Endothelial cell of umbilical vein (primary cell): ENCODE results near the gene PIEZO2. TPM values are rescaled to one million over a fixed set of nuclear protein-coding genes. Genes with fewer than 3 reads are reported as not detected.

Source experiments
- BruUV-seq: library from RNA; stranded (reverse); fragments of 400-500 nt; replicated peaks from 2 replicates; lab custom pipeline; 2021; lab: Mats Ljungman, UMichigan
- CTCF ChIA-PET: fragments of 300-600, 350-600 bp; sonication (Branson Sonifier 250); formaldehyde crosslinking; loops from one replicate; lab custom pipeline; 2021; ENCODE audit warnings: antibody characterized with exemption, inconsistent platforms; lab: Charles Lee
- POLR2A ChIA-PET: fragments of 300-600, 350-600 bp; sonication (Branson Sonifier 250); formaldehyde crosslinking; loops from one replicate; lab custom pipeline; 2021; ENCODE audit warnings: antibody characterized with exemption, inconsistent platforms; lab: Charles Lee
- DNase-seq: peaks from one replicate; pipeline ENCODE4 v3.0.0-alpha.2; 2011; ENCODE audit warnings: low read depth, low spot score
- FAIRE-seq: peaks from 2 replicates; lab custom pipeline; 2011; peaks lifted over from hg19 to GRCh38; lab: Jason Lieb, UNC
- H2AFZ ChIP-seq: 2 replicates; pipeline ENCODE4 v1.6.0; 2012; ENCODE audit warnings: low read depth, low read length, control low read depth, inconsistent platforms
- H3K27ac ChIP-seq: 2 replicates; pipeline ENCODE4 v1.5.1; 2011; ENCODE audit warnings: low read depth, mild to moderate bottlenecking, control low read depth, low read length, moderate library complexity; ENCODE audit not compliant: insufficient read depth
- H3K27me3 ChIP-seq, 2 experiments: 2 replicates each; pipeline versions ENCODE4 v1.6.0 to v1.6.1; 2011; ENCODE audit warnings: low read length in 2 of 2, mixed read lengths in 1 of 2; ENCODE audit not compliant: control insufficient read depth in 2 of 2, insufficient read depth in 2 of 2
- H3K36me3 ChIP-seq, 2 experiments: 2 replicates in 1 of 2; 3 replicates in 1 of 2; pipeline ENCODE4 v1.5.1; 2011; ENCODE audit warnings: low read length in 2 of 2, mild to moderate bottlenecking in 1 of 2, moderate library complexity in 1 of 2; ENCODE audit not compliant: control insufficient read depth in 2 of 2, insufficient read depth in 2 of 2; ENCODE audit errors: extremely low read depth in 1 of 2
- H3K4me1 ChIP-seq: 3 replicates; pipeline ENCODE4 v1.5.1; 2011; ENCODE audit warnings: mild to moderate bottlenecking, low read length; ENCODE audit not compliant: control insufficient read depth, insufficient read depth; ENCODE audit errors: extremely low read depth
- H3K4me2 ChIP-seq: 2 replicates; pipeline ENCODE4 v1.6.1; 2011; ENCODE audit warnings: low read length, control low read depth, mixed read lengths; ENCODE audit not compliant: insufficient read depth
- H3K4me3 ChIP-seq, 3 experiments: fragments of 200-600 bp in 1 of 3; sonication (generic), shearing (Covaris generic) in 1 of 3; replicated peaks in 1 of 3; 2 replicates each; pipeline ENCODE4 v1.5.1; 2011 to 2016; ENCODE audit warnings: control low read depth in 3 of 3, low read length in 3 of 3, mild to moderate bottlenecking in 2 of 3, inconsistent platforms in 1 of 3, low read depth in 1 of 3, moderate library complexity in 1 of 3; ENCODE audit not compliant: insufficient read depth in 1 of 3
- H3K79me2 ChIP-seq: 2 replicates; pipeline ENCODE4 v1.6.0; 2012; ENCODE audit warnings: low read length, inconsistent platforms; ENCODE audit not compliant: control insufficient read depth, insufficient read depth
- H3K9ac ChIP-seq: replicated peaks from 2 replicates; pipeline ENCODE3; 2011; ENCODE audit warnings: low read length, control low read depth; ENCODE audit not compliant: insufficient read depth; ENCODE audit errors: extremely low read depth
- H3K9me1 ChIP-seq: replicated peaks from 3 replicates; pipeline ENCODE4 v1.6.0; 2011; ENCODE audit warnings: mild to moderate bottlenecking, low read length; ENCODE audit not compliant: control insufficient read depth, insufficient read depth; ENCODE audit errors: extremely low read depth
- H3K9me3 ChIP-seq: replicated peaks from 2 replicates; pipeline ENCODE4 v1.5.1; 2012; ENCODE audit warnings: low read length, inconsistent platforms; ENCODE audit not compliant: control insufficient read depth, insufficient read depth
- H4K20me1 ChIP-seq: replicated peaks from 2 replicates; pipeline ENCODE3; 2011; ENCODE audit warnings: mild to moderate bottlenecking, low read length; ENCODE audit not compliant: control insufficient read depth, insufficient read depth; ENCODE audit errors: extremely low read depth
- EZH2 ChIP-seq: IDR thresholded peaks from 2 replicates; pipeline ENCODE4 v1.6.1; 2012; ENCODE audit warnings: borderline replicate concordance, low read depth, mild to moderate bottlenecking, moderate library complexity, low read length, inconsistent platforms; ENCODE audit not compliant: severe bottlenecking
- FOS ChIP-seq: IDR thresholded peaks from 2 replicates; pipeline ENCODE4 v1.6.1; 2011; ENCODE audit warnings: mild to moderate bottlenecking, low read length, moderate library complexity, borderline replicate concordance; ENCODE audit not compliant: insufficient read depth
- GATA2 ChIP-seq: IDR thresholded peaks from 2 replicates; pipeline ENCODE4 v1.7.0; 2011; ENCODE audit warnings: low read depth, mild to moderate bottlenecking, moderate library complexity, mixed read lengths, low read length; ENCODE audit not compliant: insufficient read length, insufficient read depth
- MYC ChIP-seq: IDR thresholded peaks from one replicate; pipeline ENCODE4 v1.6.1; 2011; ENCODE audit warnings: mild to moderate bottlenecking, low read depth, low read length
- POLR2A ChIP-seq: IDR thresholded peaks from 2 replicates; pipeline ENCODE4 v1.6.1; 2012; ENCODE audit warnings: low read depth, mild to moderate bottlenecking, control low read depth, low read length
- POLR2AphosphoS5 ChIP-seq: IDR thresholded peaks from 2 replicates; pipeline ENCODE4 v1.6.1; 2012; ENCODE audit warnings: low read depth, mild to moderate bottlenecking, control low read depth, low read length, moderate library complexity; ENCODE audit not compliant: insufficient read depth
- dilution Hi-C: fragments of 300-500 bp; cut with MboI; formaldehyde crosslinking; loops from one replicate; pipeline ENCODE4 v1.15.0; 2019; ENCODE audit warnings: low sequenced_read_pairs; ENCODE audit not compliant: extremely low pct_ligation_motif_present
- intact Hi-C: fragments of 100-400 bp; cut with micrococcal nuclease; formaldehyde crosslinking; loops from one replicate; pipeline ENCODE4 v1.10.0; 2022
- polyA plus RNA-seq, 4 experiments: library from polyadenylated mRNA; depleted of rRNA in 3 of 4; stranded (reverse) in 3 of 4; unstranded in 1 of 4; fragments of >200 nt; gene quantifications; 2 replicates each; pipeline versions ENCODE4 v1.2.1 to v1.2.3, GENCODE V29; 2011 to 2012; ENCODE audit warnings: missing spikeins in 1 of 4
- total RNA-seq: library from RNA; stranded (reverse); gene quantifications from 2 replicates; pipeline ENCODE4 v1.2.3, GENCODE V29; 2021
- TF ChIP-seq, protein P1 (sequence below): IDR thresholded peaks from 2 replicates; pipeline ENCODE4 v1.6.1; 2011; ENCODE audit not compliant: insufficient read depth, insufficient read length
- TF ChIP-seq, protein P2 (sequence below), 2 donors: IDR thresholded peaks; 1 replicate in 1 of 2; 2 replicates in 1 of 2; pipeline ENCODE4 v1.5.1; 2011; ENCODE audit warnings: low read length in 2 of 2, mild to moderate bottlenecking in 2 of 2, moderate library complexity in 2 of 2, control low read depth in 1 of 2, inconsistent platforms in 1 of 2, low read depth in 1 of 2; ENCODE audit not compliant: insufficient read depth in 1 of 2; ENCODE audit errors: extremely low read depth in 1 of 2

PIEZO2 gene
- total and polyA plus RNA-seq, 2 donors (not counting 3 experiments of a cell fraction or from before 2014, with no cell fraction given), result 1.7 to 11.2 TPM

DNA sequence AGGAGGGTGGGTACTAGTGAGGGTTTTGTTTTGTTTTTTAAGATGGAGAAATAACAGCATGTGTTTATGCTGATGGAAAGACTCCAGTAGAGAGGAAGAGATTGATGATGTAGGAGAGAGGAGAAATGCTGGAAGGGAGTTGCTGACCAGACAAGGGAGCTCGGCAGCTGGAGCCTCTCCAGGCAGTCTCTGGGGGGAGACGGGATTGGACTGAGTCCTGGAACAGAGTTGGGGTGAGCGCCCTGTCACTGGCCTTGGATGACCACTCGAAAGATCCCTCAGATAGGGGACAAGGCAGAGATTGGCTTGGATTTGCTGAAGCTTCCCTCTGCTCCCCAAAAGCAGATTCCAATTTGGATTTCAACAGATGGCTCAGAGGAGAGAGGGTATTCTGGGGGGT lies 425.9 kb downstream of the PIEZO2 start:
- no peaks in the 10 kb centered on the region for H3K9me1 ChIP-seq
- H3K36me3 ChIP-seq, result no peaks in the 10 kb centered on the region
- DNase-seq (no peak), FAIRE-seq (no peak)
- ChIA-PET POLR2A (no interaction called here), CTCF (no interaction called here)
- H3K4me1 ChIP-seq, result no peaks in the 10 kb centered on the region
- no TSS peak for BruUV-seq
- no peaks in the 10 kb centered on the region for H3K27me3 ChIP-seq
- H3K9me3 ChIP-seq, result no peaks in the 10 kb centered on the region
- dilution Hi-C loops, result no loop called here
- intact Hi-C loops, result no loop called here
- no peak overlapping the region for H3K9ac ChIP-seq
- no peak overlapping the region for H3K4me2 ChIP-seq
- TF ChIP-seq FOS, result no peak
- TF ChIP-seq POLR2A, result no peak
- no peak for TF ChIP-seq GATA2
- TF ChIP-seq, protein P1, sequence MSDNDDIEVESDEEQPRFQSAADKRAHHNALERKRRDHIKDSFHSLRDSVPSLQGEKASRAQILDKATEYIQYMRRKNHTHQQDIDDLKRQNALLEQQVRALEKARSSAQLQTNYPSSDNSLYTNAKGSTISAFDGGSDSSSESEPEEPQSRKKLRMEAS, result no peak
- no peak for TF ChIP-seq POLR2AphosphoS5
- TF ChIP-seq, protein P2, sequence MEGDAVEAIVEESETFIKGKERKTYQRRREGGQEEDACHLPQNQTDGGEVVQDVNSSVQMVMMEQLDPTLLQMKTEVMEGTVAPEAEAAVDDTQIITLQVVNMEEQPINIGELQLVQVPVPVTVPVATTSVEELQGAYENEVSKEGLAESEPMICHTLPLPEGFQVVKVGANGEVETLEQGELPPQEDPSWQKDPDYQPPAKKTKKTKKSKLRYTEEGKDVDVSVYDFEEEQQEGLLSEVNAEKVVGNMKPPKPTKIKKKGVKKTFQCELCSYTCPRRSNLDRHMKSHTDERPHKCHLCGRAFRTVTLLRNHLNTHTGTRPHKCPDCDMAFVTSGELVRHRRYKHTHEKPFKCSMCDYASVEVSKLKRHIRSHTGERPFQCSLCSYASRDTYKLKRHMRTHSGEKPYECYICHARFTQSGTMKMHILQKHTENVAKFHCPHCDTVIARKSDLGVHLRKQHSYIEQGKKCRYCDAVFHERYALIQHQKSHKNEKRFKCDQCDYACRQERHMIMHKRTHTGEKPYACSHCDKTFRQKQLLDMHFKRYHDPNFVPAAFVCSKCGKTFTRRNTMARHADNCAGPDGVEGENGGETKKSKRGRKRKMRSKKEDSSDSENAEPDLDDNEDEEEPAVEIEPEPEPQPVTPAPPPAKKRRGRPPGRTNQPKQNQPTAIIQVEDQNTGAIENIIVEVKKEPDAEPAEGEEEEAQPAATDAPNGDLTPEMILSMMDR (IDR thresholded peaks at IDR 0.05; ENCODE audit: extremely low read depth in 1 of 2, insufficient read depth in 1 of 2, low read depth in 1 of 2, low read length in 2 of 2), result no peak
- TF ChIP-seq EZH2, result no peak
- TF ChIP-seq MYC, result no peak
- H2AFZ ChIP-seq, result no peak overlapping the region
- H3K4me3 ChIP-seq, result no peak overlapping the region
- H3K27ac ChIP-seq, result no peak overlapping the region
- H3K79me2 ChIP-seq, result no peaks in the 10 kb centered on the region
- H4K20me1 ChIP-seq, result no peaks in the 10 kb centered on the region
